AML-193 (cell line): Measurements from ENCODE around the gene PTCD1.
A peak's percentile ranks its signal among the peaks of the same experiment; 100 is the strongest.

Source experiments
- DNase-seq, 2 experiments: peaks; one replicate each; lab custom pipeline; 2025; lab: John Stamatoyannopoulos, UW

PTCD1 gene

GRCh38 chr7:99408379-99409191 lies 30.0 kb downstream of the PTCD1 start, which contains the start of the genes BUD31 and PDAP1:
BUD31 (plus strand) TSS chr7:99408969; CDS start chr7:99411093, 2,124 bp downstream.
PDAP1 (minus strand) TSS chr7:99408597; CDS start chr7:99408548, 49 bp downstream.
- DNase-seq: peak; percentile 80 to 92

- peak in 1 of 2 experiments; percentile 8 for DNase-seq
Measured at GRCh38 chr7:99407872-99408378, 30.7 kb downstream of the PTCD1 start.

DNA sequence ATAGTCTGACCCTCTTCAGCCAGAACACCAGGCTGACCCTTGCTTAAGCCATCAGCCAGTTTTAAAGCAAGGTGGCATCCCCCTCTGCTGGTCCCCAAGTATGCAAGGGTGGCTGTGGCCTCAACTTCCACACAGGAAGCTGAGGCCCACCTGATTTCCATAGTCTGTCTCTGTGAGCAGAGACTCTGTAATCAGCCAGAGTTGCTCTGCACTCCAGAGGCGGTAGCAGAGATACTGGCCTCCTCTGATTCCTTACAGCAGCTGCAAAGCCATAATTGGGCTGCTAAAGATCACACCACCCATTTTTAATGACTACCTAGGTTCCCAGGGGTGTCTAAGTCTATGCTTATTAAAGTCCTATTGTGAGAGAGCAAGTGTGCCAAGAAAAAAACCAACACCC lies 32.0 kb downstream of the PTCD1 start:
- no peak for DNase-seq

- no peak for DNase-seq
Measured at GRCh38 chr7:99404977-99405320, 33.6 kb downstream of the PTCD1 start.

DNA sequence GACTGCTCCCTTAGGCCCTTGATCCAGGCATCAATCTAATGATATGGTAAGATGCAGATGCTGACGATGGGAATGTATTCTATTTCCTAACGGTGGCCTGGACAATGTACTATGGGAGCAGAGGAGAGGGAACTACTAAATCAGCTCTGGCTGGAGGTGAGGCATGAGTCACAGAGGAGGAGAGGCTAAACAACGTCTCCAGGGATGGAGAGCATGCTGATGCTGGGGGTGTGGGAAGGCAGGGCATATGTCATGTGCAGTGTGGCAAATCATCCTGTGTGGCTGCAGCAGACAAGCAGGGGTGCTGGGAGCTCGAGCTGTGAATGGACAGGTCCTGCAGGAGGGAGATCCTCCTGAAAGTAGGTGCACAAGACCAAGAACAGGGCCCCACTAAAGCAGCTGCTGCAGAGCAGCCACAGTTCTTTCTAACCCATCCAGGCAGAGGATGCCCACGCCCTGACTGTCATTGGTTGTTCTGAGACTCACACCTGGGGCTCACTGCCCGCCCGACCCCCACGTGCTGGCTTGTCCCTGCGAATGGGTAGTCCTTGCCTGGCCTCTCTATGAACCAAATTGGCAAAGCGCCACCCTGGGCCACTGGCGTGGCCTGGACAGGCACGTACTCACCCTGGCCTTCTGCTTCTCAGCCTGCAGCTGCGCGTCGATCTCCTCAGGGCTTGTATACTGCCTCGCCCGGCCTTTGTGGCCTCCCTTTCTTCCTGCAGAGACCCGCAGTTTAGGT lies 34.2 kb downstream of the PTCD1 start:
- no peak for DNase-seq

DNA sequence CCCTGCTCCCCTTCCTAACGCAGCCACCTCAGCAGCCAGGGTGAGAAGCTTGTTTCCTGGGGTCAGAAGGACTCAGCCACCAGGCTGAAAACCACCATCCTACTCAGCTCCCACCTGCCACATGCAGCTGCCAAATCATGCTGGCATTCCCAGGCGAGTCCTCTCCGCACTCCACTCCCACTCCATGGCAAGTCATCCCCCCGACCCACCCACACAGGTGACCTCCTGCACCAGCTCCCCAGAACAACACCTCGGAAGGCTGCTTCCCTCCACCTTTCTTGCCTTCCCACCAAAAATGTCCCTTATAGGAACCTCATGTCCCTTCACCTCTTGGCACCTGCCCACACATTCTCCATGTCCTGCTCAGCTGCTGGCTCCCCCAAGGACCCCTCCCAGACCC lies 34.8 kb downstream of the PTCD1 start:
- no peak for DNase-seq

DNA sequence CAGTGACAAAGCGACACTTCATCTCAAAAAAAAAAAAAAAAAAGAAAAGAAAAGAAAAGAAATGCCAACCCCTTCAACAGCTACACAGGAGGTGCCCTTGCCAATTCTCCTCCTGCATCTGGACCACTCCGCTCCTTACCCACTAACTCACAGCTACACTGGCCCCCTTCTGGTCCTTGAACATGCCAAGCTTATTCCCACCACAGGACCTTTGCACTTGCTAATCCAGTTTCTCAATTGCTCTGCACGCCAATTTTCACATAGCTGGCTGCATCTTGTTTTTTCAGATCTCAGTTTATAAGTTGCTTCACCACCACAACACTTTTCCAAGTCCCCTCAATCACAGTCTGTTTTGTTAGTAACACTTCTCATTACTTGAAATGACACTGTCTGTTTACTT lies 35.7 kb downstream of the PTCD1 start:
- DNase-seq: no peak

GRCh38 chr7:99399597-99399996 lies 39.0 kb downstream of the PTCD1 start:
- no peak for DNase-seq

DNA sequence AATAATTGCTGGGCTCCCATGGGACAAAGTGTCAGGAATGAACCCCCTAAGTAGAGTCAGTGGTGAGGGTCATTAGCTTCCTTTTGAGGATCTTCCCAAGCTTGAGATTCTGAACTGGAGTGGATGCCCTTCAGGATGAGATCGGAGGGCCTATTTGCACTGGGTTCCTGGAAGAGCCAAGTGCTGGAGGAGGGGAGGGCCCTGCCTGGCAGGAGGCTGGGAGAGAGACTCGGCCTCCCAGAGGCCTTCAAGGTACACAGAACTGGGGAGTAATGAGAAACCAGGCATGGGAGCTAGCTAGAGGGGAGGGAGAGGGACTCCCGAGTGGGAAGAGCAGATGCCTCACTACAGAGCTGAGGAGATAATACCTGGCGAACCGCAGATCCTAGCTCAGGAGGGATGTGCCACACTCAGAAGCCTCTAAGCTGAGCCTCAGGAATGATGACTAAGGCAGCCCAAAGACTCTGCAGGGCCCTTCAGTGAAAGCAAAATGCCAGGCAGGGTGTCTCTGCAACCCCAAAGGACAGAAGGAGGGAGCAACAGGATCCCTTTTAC lies 39.6 kb downstream of the PTCD1 start:
- DNase-seq: no peak

GRCh38 chr7:99397297-99397983 lies 41.2 kb downstream of the PTCD1 start:
- no peak for DNase-seq

DNA sequence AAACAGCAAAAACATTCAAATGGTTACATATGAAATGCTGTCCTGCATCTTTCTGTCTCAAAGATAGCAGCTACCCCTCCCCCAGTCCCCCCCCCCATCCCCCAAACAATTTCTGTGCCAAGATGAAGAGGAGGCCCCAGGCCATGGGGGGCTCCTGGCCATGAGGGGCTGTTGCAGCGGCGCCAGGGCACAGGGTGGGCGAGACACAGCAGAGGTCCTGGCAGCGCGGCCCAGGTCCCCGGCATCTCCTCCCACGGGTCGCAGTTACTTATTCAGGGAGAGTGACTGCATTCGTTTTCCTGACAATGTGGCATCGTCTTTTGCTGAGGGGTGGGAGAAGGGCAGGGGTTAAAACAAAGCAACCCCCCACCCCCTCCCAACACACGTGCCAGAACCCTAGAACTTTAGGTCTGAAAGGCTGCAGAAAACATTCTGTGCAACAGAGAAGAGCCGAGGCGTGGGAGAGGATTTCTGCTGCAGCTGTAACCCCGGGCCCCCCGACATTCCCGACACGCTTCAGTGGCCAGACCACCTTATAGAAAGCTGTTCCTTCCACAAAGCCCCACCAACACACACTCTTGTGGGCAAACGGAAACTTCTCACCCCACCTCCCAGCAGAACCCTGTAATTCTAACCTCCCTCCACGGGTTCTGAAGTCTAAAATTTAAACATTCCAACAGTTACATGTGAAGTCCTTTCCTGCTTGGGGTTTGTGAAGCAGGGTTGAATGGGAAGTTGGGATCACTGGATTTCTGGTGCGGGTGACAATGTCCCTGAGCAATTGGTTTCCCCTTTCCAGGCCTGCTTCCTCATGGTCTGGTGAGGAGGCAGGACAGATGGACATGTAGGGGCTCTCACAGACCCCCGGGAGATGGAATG lies 41.9 kb downstream of the PTCD1 start:
- no peak for DNase-seq

- no peak for DNase-seq
Measured at GRCh38 chr7:99395616-99396327, 42.8 kb downstream of the PTCD1 start.

DNA sequence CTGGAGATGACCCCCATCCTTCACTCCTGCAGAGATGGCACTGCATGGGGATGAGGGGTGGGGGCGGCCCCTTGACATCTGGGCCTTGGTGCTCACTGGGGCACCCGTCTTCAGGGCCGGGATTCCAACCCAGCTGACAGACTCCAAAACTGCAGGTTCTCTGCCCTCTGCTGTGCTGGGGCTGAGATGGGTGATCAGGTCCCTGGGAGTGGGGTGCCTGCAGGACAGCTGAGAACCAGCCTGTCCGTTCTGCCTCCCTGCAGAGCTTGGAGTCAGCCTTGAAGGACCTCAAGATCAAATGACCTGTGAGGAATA lies 44.5 kb downstream of the PTCD1 start:
- DNase-seq: no peak

DNA sequence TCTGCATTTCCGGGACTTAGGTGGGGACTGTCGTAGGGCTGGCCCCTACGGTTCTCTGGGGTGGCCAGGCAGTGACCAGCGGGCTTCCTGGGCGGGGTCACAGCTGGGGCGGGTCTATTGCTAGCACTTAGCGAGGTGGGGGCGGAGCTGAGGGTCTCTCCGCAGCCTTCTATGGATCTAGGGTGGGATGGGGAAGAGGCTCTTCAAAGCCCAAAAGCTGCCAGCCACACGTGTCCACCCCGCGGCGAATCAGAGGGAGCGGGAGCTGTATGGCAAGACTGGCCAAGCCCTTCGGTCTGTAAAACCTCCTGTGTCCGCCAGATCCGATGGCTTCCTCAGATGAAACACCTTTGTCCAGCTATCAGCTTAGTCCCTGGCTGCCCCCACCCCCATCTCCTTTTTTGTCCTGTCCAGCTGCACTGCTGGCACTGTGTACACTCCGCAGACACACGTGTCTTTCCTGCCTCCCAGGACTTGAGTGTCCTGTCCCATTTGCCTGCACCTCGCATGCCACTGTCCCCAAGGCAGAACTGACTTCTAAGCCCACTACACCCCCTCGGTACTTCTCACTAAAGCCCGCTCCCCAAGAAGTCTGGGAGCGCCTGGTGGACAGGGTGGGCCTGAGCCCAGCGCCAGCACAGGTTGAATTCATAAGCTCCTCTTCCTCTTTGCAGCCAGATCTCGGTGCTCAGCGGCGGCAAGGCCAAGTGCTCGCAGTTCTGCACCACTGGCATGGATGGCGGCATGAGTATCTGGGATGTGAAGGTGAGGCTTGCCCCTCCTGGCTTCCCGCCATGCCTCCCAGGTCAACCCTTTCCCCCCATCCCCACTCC lies 45.0 kb downstream of the PTCD1 start:
- DNase-seq: no peak

DNA sequence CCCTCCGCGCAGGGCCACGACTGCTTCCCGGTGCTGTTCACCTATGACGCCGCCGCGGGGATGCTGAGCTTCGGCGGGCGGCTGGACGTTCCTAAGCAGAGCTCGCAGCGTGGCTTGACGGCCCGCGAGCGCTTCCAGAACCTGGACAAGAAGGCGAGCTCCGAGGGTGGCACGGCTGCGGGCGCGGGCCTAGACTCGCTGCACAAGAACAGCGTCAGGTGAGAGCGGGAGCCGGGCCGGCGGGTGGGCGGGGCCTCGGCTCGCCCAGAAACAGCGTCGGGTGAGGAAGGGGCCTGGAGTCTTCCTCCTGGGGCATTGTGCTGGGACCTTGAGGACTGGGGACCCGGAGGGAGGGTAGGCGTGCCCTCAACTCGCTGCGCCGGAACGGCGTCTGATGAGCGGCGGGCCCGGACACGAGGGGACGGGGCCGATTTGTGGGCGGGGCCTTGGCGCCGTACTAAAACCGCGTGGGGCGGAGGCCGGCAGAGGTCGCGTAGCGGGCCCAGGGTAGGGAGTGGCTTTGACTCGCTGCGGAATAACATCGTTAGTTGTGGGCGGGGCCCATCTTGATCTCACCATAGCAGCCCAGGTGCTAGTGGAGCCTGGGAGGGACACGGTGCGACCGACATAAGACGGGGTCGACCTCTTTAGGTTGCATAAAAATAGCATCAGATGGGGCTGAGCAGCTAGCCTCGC lies 45.8 kb downstream of the PTCD1 start:
- DNase-seq: no peak

- no peak for DNase-seq
Measured at GRCh38 chr7:99392046-99392445, 46.6 kb downstream of the PTCD1 start.

DNA sequence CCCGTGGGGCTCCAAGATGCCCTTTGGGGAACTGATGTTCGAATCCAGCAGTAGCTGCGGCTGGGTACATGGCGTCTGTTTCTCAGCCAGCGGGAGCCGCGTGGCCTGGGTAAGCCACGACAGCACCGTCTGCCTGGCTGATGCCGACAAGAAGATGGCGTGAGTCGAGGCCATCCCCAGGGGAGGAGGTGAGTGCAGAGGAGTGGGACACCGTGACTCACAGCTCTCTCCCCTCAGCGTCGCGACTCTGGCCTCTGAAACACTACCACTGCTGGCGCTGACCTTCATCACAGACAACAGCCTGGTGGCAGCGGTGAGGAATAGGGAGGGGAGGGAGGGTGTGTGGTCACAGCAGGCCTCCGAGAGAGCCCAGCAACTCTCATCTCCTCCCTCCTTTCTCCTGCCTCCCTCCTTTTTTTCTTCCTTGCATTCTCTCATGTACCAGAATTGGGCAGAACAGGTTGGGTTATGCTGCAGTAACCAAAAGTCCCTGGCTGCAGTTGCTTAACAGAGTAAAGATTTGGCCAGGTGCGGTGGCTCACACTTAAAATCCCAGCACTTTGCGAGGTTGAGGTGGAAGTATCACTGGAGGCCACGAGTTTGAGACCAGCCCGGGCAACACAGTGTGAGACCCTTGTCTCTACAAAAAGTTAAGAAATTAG lies 47.5 kb downstream of the PTCD1 start:
- no peak for DNase-seq

DNA sequence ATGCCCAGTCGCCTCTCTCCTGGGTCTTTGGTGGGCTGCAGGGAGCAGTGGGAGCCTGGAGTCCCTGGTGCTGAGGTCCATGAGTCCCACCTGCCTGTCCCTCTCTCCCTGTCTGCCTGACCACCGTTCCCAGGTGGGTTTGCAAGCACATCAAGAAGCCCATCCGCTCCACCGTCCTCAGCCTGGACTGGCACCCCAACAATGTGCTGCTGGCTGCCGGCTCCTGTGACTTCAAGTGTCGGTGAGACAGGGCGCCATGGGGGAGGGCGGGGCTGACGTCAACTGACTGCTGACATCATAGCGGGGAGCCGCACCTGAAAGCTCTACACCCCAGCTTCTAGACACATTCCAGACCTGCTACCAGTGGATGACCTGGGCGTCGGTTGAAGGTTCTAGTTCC lies 48.8 kb downstream of the PTCD1 start:
- no peak for DNase-seq

DNA sequence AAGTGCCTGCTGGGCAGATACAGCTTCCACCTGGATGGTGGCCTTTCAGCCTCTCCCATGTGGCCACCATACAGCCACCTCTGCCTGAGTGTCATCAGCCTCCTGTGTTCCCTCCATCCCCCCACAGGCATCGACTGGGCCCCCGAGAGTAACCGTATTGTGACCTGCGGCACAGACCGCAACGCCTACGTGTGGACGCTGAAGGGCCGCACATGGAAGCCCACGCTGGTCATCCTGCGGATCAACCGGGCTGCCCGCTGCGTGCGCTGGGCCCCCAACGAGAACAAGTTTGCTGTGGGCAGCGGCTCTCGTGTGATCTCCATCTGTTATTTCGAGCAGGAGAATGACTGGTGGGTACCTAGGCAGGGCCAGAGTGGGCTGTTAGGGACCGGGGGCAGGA lies 50.7 kb downstream of the PTCD1 start:
- DNase-seq: no peak
